NCI-H1436 treated with DMSO at 0.1 percent for 48 hours (cell line): Measurements from ENCODE around the gene DLK1.
A peak's percentile ranks its signal among the peaks of the same experiment; 100 is the strongest.

ENCODE experiments used
- DNase-seq: peaks from one replicate; lab custom pipeline; 2025; lab: John Stamatoyannopoulos, UW

Gene DLK1

DNA sequence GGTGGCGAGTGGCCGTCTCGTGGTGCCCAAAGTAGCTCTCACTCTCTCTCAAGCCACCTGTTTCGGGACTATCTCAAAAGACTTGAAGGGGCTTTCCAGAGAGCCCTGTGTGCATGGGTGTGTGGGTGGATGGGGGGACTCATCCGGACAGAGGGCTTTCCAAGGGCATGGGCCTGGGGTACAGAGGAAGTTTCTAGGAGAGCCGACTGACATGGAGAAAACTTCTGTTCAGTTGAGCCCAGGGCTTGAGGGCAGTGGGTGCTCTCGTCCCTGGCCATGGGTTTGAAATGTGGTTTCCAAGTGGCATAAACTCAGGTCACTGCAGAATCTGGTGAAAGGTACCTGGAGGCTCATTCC is 51.8 kb downstream of the DLK1 start:
- DNase-seq, result no peak

DNA sequence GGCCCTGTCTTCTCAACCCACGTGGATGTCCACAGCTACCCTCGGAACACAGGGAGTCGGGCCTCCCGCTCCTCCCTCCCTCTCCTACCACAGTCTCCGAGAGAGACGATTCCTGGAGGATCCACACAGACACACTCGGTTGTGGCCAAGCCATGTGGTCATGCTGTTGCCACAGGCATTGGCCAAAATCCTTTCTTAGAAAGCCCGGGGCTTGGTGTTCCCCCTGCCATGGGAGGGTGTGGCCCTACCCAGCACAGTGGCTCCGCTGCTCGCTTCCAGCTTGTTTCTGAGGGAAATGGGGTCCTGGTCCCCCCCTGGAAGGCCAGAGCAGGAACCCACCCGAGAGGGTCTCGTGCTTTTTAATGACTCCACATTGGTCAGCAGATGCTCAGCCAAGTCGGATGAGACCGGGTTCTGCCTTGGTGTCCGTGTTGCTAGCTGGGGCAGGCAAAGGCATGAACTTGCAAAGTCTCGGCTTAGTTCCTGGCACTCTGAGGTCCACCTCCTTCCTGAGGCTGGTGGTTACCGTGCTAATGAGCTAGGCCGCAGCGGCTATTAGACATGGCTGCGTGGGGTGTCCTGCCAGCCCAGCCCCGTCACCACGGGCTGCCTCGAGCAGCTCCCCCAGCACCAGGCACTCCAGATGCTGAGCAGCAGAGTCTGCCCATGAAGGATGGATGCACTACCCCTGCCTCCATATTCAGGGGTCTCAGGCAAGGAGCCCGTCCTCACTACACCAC is 52.4 kb downstream of the DLK1 start:
- DNase-seq, result no peak

DNA sequence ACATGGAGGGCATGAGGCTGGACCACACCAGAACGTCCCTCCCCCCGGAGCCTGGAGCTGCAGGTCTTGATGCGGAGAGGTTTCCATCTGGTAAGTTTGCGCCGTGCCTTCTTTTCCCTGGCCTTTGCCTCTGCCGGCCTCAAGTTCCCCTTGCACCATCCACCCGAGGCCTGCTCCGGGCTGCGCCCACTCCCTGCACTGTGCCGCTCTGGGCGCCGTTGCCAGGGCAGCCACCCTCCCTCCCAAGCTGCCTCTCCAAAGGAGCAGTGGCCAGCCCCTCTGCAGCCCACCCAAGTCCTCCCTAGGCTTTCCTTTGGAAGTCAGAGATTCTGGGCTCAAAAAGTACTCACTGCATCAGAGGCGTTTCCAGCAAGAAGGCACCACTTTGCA is 53.0 kb downstream of the DLK1 start:
- no peak for DNase-seq

DNA sequence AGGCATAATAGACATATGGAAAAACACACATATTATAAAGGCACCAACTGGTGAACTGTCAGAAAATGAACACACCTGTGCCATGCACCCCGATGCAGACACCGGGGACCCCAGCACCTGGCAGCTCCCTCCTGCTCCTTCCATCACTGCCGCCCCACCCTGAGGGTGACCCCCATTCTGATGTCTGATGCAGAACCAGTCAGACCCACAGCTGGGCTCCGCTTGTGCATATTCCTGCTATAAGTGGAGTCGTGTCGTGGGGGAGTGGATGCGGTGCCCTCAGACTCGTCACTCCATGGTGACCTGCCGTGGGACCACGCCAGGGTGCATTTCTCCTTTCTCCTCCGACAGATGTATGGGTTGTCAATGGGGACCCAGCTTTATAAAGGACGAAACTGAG is 53.6 kb downstream of the DLK1 start:
- DNase-seq, result no peak

DNA sequence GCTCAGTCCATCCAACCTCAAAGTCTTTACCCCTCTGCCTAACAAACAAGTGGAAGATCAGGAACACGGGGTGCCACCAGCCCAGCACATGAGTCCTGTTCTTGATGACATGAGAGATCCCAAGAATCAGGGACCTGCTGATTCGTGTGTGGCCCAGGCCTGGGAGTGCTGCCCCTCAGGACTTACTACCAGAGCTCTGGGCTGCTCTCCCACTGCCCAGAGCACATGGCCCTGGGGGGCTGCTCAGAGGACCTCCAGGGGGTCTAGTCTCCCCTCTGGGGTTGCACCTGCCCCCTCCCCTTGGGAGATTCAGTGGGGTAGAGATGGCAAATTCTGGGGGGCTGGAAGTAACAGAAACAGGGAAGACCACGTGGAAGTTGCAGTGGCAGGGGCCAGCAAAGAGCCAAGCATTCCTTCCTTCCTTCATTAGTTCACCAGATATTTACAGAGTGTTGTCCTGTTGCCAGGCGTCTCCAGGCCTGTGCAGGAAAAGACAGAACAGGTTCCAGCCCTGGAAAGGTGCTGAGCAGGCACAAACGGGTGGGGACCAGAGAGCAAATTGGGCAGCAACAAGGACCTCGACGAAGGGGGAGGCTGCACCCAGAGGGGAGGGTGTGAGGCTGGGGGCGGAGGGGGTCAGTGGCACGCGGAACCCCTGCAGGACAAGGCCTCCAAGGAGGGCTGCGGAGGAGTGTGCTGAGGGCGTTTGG is 54.1 kb downstream of the DLK1 start:
- DNase-seq, result no peak

DNA sequence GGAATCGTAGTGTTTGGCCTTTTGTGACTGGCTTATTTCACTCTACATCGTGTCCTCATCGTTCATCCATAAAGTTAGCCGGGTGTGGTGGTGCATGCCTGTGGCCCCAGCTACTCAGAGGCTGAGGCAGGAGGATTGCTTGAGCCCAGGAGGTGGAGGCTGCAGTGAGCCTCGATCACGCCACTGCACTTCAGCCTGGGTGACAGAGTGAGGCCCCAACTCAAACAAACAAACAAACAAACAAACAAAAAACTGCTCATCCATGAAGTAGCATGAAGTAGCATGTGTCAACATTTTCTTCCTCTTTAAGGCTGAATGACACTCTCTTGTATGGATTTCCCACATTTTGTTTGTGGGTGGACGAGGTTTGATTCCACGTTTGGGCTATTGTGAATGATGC is 55.3 kb downstream of the DLK1 start:
- no peak for DNase-seq

DNA sequence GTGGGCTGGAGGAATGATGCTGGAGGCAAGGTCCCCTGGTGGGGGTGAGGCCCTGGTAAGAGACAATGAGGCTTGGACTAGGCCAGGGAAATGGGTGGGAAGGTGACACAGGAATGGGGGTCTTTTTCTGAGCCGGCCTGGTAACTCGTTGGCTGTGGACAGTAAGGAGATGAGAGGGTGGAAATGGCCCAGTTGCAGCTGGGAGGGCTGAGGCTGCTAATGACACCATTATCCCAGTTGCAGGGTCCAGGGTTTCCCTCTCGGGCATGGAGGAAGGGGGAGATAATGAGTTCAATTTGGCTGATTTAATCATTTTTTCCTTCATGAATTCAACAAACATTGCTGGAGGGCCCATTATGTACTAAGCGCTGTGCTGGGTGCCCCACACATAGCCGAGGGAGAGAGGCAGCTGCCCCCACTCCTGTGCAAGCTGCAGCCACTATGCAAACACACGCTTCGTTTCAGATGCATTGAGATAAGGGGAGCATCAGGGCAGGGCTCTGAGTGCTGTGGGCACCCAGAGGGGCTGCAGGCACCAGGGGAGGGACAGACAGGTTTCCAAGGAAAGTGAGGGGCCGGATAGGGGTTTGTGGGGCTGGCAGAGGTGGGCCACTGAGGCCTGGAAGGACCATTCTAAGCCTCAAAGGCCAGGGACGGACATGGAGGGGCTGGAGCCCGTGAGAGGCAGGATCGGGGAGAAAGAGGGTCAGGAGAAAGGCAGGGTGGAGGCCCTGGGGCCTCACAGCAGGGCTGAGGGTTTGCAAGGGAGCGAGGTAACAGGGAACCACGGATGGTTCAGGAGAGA is 56.0 kb downstream of the DLK1 start:
- peak; percentile 79 for DNase-seq

DNA sequence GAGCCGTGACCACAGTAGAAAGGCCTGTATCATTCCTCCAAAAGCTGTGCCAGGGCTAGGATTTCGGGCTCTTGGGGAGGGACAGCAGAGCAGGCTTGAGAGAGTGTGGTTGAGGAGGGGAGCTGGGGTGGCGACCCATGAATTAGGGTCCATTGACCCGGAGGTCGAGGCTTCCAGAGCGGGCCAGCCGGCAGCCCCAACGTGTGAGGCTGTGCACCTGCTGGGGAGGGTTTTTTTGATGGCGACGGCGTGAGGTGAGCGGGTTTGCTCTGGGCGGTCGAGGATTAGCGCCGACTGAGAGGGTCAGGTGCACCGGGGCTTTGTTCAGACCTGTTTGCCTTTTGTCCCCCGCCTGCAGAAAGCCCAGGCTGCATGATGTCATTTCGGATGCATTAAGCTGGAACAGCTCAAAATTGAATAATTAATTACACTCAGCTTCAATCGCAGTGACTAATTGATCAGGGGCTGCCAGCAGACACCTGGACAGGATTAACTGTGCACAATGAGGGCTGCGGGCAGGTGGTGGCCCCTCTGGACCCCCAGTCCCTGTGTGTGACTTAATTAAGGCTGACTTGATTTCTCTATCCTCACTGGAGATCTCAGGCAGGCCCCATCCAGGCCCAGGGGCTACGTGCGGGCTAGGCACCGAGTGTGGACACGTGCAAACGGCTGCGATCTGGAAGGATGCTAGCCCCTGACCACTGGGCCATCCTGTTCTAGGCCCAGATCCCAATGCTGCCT is 57.1 kb downstream of the DLK1 start:
- DNase-seq, result peak; percentile 76

DNA sequence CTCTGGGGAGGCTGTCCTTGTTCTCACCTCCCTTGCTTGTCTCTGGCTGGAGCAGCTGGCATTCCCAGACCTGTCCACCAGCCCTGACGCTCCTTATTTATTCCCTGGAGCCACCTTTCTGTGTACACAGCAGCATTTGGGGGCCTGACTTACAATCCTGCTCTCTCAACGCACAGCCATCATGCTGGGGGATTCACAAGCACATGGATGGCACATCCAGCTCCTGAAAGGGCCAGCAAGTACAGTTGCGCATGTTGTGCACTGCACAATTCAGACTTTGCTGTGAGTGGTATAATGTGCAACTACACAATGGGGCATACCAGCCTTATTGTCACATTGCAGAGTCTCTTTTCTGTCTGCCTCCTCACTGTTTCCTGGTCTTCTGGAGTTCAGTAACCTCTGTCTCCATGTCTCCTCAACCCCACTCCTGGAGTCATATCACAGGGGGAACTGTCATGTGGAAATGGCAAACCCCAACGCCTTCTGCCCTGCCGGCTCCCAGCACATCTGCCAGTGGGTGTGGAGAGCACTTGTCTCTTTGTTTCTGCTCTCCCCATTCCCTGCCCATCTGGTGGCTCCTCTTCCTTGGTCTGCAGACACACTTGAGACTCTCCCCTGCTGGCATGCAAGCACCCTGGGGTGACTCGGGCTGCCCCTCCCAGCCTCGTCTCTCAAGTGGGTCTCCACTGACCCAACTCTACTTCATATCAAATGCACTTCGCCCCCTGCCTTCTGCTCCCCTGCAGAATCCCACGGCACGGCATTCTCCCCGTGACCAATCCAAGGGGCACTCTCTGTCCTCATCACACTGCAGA is 58.0 kb downstream of the DLK1 start:
- DNase-seq, result no peak

DNA sequence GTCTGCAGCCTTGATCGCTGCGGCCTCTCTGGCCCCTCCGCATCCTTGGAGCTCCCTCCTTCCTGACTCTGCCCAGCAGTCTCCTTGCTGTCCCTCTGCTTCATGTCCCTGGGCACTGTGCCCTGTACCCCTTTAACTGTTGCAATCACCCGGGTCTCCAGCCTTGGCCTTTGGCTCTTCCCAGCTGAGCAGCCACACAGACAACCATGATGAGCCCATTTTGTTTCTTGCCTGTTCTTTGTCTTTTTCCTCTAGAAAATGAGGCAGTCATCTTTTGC is 58.6 kb downstream of the DLK1 start:
- DNase-seq, result no peak

DNA sequence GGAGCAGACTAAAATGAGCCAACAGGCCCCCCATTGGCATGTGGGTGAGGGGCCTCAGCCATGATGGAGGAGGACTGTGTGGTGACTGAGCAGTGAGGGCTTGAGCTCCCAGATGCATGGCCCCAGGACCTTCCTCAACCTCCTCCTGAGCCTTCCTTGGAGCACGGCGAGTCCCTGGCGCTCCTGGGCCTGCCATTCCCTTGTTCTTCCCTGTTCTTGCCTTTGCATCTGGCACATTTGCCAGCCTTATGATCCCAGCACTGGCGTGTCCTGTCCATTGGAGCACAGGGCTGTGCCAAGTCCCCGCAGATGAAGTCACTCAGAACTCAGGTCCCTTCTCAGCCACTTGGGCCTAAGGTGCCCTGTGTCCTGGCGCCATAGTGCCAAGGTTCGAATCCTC is 58.9 kb downstream of the DLK1 start:
- DNase-seq, result no peak

DNA sequence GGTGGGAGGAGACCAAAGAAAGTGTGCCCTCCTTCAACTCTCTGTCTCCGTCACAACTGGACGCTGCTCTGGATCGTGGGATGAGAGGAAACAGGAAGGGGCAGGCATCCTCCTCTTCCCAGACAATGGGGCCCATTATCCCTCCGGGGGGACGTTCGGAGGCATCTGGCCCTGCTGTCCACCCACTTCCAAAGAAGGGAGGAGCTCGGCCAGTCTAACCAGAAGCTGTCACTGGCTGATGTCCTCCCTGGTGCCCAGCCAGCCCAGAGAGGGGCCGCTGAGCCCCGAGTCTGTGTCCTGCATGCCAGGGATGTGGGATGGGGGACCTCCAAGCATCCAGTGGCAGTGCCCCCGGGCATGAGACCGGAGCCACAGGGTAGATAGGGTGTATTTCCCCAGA is 59.4 kb downstream of the DLK1 start:
- DNase-seq, result no peak

DNA sequence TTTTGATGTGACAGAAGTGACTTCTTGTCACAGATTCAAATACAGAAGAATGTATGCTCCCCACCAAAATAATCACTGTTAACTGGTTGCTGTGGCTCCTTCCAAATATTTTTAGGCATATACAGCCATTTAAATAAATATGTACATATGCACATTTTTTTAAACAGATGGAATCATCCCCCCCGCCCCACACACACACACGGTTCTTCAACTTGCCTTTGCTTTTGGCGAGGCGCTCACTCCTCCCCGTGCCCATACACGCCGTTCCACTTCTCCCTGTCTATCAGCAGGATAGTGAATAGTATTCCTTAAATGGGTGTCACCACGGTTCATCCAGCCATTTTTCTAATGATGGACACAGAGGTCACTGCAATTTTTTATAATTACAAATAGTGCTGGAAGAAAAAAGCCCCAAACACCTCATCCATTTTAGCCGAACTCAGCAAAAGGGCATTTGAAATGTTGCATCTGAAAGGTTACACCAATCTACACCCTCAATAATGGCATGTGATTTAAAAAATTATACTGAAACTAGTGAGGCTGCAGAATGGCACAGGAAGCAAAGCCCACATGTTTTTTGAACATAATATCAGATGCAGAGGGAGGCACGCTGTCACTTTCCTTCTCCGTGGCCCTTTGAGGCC is 60.0 kb downstream of the DLK1 start:
- no peak for DNase-seq

DNA sequence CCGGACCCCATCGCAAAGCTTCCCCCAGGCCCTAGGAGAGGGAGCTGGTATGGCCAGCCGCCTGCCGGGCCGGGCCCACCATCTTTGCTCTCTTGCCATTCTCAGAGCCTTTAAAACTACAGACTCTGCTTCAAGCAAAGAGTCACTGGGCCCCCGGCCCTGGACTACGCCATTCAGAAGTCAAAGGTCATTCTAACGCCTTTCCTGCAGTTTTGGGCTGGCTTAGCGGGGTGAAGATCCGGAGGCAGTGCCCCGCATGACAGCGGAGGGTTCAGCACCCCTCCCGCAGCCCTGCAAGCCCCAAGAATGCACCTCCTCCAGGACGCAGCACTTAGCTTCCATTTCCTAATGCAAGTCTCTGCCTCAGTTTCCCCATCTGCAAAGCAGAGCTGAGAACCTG is 61.0 kb downstream of the DLK1 start:
- DNase-seq, result no peak
